GM19193 (cell line): ENCODE results near the gene MVB12B.

Experiments
- POLR2A ChIP-seq: IDR thresholded peaks from 4 replicates; pipeline ENCODE4 v1.6.1; 2011; ENCODE audit not compliant: insufficient read depth, insufficient read length; ENCODE audit errors: extremely low read depth

MVB12B gene

DNA sequence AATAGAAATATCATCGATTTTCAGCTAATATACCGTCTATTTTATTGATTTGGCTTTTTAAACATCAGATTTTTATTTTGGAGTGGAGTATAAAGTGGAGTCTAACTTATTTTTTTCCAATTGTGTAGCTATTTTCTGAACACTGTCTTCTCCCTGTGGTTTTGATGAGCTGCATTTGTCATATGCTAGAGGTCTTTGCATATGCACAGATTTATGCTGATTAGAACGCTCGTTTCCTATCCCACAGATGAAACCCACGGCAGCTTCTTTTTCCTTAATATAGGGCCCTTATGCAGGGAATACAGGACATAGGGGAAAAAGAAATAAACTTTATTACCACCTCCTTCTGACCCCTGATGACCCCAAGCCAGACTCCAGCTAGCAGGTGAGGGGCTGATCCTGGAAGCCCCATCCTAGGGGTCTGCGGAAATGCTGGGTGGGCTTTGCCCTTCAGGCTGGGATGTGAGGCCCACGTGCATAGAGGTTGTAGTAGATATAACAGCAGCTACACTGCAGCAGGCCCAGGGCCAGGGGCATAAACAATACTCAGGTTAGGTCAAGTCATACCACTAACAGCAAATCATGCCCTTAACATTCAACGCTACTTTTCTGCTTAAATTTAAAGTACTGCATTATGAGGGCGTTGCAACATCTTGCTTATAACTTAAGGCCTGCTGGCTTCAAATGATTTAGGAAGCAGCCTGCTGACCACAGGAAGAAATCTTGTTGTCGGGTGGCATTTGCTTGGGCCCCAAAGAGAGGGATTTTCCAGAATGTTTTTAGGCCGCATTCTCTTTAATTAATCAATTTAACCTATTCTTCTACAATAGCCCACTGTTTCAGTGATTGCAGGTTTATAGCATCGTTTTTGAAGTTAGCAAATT is 28.5 kb downstream of the MVB12B start:
- TF ChIP-seq POLR2A, result no peak

DNA sequence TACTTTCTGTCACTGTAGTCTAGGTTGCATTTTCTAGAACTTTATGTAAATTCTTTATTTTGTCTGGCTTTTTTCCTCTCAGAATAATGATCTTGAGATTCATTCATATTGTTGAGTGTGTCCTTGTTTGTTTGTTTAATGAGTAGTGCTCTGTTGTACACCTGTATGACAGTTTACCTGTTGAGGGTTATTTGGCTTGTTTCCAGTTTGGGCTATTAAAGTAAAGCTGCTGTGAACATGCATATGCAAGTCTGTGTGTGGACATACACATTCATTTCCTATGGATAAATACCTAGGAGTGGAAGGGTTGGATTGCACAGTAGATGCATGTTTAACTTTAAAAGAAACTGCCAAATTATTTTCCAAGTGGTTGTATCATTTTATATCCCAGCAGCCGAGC is 30.4 kb downstream of the MVB12B start:
- no peak for TF ChIP-seq POLR2A

DNA sequence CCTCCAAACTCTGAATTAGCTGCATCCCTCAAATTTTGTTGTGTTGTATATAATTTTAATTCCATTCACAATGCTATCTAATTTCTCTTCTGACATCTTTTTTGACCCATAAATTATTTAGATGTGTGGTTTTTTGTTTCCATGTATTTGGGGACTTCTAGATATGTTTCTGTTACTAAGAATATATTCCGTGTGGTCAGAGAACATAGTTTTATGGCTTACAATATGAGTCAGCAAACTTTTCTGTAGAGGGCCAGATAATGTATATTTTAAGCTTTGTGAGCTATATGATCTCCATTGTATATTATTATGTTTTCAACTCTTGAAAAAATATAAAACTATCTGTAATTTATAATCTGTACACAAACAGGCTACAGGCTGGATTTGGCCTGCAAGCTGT is 33.4 kb downstream of the MVB12B start:
- TF ChIP-seq POLR2A, result no peak

DNA sequence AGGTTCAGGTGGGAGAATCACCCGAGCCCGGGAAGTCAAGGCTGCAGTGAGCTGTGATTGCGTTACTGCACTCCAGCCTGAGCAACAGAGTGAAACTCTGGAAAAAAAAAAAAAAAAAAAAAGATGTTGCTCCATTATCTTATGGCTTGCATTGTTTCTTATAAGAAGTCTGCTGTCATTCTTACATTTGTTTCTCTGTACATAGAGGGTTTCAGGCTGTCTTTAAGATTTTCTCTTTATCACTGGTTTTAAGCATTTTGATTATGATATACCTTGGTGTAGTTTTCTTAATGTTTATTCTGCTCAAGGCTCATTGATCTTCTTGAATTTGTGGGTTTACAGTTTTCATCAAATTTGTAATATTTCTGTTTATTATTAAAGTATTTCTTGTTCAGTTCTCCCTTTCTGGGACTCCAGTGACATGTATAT is 35.2 kb downstream of the MVB12B start:
- no peak for TF ChIP-seq POLR2A

DNA sequence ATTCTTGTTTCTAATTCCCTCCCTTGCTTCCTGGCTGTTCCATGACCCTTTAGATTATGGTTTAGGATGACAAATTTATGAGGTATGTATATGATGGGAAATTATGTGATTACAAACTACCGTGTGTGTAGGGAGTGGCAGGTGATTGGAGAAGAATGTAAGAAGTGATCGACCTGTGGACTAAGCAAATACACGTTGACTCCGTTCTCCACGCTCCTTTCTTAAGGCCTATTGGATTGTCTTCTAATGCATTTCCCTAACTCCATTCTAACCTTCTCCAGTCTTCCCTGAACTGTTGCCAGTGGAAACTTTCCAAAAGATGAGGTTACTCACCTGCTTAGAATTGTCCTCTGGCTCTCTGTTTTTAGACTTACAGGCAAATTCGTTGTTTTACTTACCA is 36.6 kb downstream of the MVB12B start:
- no peak for TF ChIP-seq POLR2A

DNA sequence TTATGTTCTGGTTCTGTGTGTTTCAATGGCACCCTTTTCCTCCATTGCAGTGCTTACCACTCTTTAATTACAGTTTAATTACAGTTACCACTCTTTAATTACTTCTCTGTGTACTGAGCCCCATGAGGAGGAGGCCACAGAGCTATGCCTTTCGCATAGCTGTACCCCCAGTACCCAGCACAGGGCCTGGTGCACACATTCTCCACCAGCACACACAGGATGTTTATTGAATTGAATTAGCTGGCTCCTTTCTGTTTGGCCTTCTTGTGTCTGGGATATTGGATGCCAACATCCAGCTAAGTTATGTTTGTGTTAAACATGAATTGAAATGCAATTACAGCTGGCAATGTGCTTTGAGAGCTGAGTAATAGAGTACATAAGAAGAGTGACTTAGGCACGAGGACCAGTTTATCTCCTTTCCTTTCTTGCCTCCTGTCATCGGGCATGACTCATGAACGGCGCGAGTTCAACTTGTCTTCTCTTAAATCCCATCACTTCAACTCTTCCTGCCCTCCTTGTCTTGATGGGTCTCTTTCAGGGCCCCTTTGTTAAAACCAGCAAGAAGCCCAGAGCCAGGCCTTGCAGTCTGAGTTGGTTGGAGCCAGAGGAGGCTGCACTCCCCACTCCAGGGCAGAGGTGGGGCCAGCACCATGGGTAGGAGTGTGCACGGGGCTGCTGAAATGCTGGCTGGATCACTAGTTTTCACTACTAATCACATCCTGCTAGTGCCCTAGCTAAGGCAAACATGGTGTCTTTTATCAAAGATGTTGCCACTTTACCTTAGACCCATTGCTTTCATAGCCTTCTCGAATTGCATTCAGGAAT is 37.4 kb downstream of the MVB12B start:
- no peak for TF ChIP-seq POLR2A

DNA sequence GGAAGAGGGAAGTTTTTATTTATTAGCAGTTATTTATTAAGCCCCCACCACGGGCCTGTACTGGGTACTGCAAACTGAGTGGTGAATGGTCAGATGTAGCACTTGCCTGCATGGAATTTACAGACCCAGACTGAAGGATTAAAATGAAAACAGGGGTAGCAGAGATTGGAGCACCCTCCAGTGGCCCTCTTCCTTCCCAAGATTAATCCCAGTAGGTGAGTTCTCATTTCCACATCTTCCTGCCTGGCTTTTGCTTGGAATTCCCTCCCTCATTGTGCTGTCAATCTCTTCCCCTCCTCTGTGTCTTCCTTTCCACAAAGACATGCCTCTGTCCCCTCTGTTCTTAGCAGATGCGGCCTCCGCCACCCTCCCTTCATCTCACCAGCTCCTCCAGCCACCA is 39.2 kb downstream of the MVB12B start:
- no peak for TF ChIP-seq POLR2A

DNA sequence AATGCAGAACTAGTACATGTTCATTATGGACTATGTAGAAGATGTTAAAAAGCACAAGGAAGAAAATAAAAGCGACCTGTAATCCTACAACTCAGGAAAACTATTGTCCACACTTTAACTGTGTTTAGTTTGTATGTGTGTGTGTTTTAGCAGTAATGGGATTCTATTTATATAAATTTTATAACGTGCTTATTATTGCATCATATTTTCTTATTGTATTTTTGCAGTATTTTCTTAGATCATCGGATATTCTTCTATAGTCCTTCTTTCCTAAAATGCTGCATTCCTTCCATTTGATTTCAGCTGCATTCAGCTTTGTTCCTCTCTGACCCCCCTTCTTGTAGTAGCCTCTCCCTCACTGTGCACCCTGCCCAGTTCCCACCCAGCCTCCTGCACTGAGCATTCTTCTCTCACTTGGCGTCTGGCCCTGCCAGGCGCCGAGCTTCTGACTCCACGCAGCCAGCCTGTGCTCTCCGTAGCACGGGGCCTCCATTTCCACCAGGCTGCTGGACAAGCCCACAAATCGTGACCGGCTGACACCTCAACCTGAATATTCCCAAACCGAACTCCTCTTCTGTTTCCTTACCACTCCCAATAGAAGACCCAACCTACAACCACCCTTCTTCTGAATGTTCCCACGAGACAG is 39.9 kb downstream of the MVB12B start:
- TF ChIP-seq POLR2A, result no peak

DNA sequence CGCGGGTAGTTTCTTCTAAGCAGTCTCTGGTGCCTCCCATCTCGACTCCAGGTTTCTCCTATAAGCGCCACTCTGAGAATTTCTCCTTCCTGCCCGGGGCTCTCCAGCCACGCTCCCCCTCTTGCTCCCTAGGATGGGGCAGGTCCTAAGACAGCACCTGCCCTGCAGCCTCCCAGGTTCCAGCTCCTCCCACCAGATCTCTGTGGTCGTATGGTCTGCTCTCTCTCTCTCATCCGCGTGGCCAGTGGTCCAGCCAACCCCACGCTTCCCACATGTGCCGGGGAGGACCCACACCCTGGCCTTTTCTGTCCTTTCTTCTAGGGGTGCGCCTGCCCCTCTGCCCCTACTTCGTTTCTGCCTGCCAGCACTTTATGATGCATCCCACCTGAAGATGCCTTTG is 40.5 kb downstream of the MVB12B start:
- TF ChIP-seq POLR2A, result no peak

DNA sequence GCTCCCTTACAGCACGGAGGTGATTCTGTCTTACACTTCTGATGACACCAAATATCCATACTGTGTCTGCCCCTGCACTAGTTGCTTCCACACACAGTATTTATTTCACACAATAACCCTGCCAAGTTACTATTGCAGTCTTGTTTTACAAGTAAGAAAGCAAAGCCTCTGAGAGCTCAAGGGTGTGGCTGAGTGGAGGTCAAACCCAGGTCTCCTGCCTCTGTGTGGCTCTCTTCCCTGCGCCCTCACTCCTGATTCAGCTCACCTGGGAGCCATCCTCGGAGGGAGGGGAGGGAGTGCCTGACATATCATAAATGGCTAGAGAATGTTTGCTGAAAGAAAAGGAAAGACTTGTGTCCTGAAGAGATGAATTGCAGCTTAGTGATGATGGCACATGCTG is 41.0 kb downstream of the MVB12B start:
- TF ChIP-seq POLR2A, result no peak

DNA sequence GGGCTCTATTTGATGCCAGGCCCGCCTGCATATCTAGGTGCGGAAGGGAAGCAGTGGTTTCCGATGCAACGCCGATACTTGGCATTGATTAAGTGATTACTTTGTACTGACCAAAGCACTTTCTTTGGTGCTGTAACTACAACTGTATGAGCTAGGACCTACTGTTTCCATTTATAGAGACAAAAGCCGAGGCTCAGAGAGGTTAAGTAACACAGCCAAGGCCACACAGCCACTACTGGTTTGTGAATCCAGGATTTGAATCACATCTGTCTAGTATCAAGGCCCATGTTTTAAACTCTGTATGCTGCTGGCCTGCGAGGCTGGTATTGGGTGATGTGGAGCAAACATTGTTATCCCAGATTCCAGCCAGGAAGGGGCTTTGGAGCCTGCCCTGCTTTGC is 41.4 kb downstream of the MVB12B start:
- no peak for TF ChIP-seq POLR2A

DNA sequence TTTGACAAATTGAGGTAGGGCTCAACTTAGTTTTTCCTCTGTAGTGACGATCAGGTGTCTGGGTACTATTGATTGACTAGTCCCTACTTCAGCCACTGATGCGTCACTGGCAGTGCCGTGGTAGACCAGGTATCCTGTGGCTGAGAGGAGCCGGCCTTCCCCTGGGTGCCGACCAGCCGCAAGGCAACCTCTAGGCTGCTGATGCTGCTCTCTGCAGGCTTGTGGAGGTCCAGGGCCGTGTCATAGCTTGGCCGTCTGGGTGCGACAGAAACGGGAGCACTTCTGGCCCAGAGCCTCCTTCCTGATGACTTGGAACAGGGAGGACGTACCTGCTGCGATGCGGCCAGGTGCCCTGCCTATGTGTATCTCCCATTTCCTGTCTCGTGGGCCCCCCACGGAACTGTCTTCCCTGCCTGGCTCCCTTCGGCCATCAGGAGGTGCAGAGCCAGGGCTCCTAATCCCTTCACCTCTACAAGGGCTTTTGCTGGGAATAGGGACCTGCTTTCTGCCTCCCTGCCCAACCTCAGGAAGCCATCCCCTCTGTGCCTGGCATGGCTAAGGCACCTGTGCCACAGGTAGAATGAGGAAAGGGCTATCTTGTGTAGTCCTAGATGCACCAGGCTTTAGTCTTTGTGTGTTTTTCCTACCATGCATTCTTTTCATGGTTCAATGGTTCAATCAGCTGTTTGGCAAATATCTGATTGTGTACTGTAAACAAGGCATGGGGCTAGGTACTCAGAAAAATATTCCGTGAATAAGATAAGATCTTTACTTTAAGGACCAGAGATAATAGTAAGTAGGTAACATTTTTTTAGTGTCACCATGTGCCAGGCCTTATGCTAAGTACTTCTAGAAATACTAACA is 44.6 kb downstream of the MVB12B start:
- TF ChIP-seq POLR2A, result no peak

DNA sequence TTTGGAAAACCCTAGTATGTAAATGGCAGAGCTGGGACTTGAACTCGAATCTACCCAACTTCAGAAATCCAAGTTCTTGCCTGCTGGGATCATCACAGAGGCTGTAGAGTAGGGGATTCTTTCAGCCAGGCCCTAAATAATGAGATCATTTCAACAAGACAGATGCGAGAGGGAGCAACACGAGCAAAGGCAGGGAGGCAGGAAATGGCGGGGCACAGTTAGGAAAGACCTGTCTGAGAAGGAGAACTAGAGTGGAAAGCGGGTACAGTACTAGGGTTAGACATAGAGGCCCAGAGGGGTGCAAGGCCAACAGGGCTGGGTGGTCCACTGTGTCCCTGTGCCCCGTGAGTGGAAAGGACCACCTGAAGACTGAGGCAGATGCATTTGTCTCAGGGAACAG is 46.1 kb downstream of the MVB12B start:
- no peak for TF ChIP-seq POLR2A

DNA sequence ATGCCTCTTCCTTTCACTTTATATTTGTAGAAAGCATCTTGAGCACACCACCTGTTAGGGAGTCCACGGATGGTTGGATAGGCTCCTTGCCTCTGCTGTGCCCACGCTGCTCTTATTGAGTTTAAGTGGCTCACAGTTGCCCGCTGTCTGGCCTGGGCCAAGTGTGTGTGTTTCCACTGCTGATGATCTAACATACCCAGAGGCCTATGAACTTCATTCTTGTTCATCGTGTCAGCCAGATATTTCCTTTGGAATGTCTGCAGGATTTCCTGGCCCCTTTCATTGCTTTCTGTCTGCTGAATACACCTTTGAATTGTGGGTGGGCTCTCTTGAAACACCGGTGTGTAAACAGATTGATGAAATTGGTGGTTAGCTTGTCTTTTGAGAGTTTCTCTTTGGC is 46.6 kb downstream of the MVB12B start:
- no peak for TF ChIP-seq POLR2A
